ENCODE data around the gene SLC29A1. TPM values are rescaled to one million over a fixed set of nuclear protein-coding genes. Genes with fewer than 3 reads are reported as not detected.
A peak's percentile ranks its signal among the peaks of the same experiment; 100 is the strongest.
"Not testable (repeated sequence)": the region's sequence is repeated elsewhere in the genome, so short reads cannot be mapped to it uniquely, and the experiment has no call there.

SLC29A1 gene
- total RNA-seq, 1 donor from 2014 or later = 17.3 TPM

DNA sequence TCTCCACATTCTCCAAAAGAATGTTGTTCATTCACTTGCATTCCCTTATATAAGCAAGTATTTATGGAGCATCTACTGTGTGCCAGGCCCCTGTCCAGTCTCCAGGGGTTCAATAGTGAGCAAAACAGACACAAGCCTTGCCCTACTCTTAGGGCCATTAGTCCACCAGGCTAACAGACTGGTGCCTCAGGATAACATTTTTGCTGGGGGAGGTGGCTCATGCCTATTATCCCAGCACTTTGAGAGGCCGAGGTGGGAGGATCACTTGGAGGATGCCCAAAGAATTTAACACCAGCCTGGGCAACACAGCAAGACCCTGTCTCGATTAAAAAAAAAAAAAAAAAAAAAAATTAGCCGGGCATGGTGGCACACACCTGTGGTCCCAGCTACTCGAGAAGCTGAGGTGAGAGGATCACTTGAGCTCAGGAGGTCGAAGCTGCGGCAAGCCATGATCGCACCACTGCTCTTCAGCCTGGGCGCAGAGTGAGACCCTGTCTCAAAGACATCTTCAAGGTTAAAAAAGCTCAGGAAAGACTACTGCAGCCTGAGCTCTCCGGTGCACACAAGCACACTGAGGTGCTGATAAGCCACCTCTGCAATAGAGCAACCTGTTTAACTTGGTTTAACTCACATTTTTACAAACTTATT lies 44.8 kb upstream of the SLC29A1 start:
- ChIA-PET CTCF (no interaction called here), POLR2A (no interaction called here)
- no peak for ATAC-seq (ENCODE audit: low read depth)
- peaks cover 12% of the 10 kb centered on the region for H3K4me1 Mint-ChIP-seq
- H3K27me3 Mint-ChIP-seq = no peaks in the 10 kb centered on the region
- H3K9me3 Mint-ChIP-seq = no peaks in the 10 kb centered on the region
- peak overlapping the region; percentile 5 for H3K4me3 Mint-ChIP-seq
- intact Hi-C loops (cut with micrococcal nuclease) = no loop called here
- DNase-seq = no peak
- TF ChIP-seq, protein P1, sequence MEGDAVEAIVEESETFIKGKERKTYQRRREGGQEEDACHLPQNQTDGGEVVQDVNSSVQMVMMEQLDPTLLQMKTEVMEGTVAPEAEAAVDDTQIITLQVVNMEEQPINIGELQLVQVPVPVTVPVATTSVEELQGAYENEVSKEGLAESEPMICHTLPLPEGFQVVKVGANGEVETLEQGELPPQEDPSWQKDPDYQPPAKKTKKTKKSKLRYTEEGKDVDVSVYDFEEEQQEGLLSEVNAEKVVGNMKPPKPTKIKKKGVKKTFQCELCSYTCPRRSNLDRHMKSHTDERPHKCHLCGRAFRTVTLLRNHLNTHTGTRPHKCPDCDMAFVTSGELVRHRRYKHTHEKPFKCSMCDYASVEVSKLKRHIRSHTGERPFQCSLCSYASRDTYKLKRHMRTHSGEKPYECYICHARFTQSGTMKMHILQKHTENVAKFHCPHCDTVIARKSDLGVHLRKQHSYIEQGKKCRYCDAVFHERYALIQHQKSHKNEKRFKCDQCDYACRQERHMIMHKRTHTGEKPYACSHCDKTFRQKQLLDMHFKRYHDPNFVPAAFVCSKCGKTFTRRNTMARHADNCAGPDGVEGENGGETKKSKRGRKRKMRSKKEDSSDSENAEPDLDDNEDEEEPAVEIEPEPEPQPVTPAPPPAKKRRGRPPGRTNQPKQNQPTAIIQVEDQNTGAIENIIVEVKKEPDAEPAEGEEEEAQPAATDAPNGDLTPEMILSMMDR (IDR thresholded peaks at IDR 0.05) = no peak
- peak overlapping the region; percentile 8 for H3K27ac Mint-ChIP-seq
- no peaks in the 10 kb centered on the region for H3K36me3 Mint-ChIP-seq (ENCODE audit: low read depth)

DNA sequence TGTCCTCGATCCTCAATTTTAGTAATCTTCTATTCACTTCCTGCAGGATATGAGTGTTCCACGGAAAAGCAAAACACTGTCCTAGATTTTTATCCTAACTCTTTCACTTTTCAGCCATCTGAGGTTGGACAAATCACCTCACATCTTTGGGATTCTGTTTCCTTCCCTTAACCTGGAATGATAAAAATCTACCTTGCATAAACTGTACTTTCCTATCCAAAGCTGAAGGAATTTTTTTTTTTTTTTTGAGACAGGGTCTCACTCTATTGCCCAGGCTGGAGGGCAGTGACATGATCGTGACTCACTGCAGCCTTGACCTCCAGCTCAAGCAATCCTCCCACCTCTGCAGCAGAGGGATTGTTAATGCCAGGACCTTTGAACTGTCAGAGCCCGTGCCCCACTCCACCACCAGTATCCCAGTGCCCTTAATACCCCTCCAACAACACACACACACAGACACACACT lies 44.3 kb upstream of the SLC29A1 start:
- CTCF ChIA-PET = no interaction called here
- no peaks in the 10 kb centered on the region for H3K36me3 Mint-ChIP-seq (ENCODE audit: low read depth)
- no peak overlapping the region for H3K4me3 Mint-ChIP-seq
- no peak for DNase-seq
- H3K27me3 Mint-ChIP-seq = no peaks in the 10 kb centered on the region
- TF ChIP-seq, protein P1 (IDR thresholded peaks at IDR 0.05) = no peak
- POLR2A ChIA-PET = no interaction called here
- peaks cover 12% of the 10 kb centered on the region for H3K4me1 Mint-ChIP-seq
- H3K9me3 Mint-ChIP-seq = no peaks in the 10 kb centered on the region
- no peak overlapping the region for H3K27ac Mint-ChIP-seq
- intact Hi-C loops (cut with micrococcal nuclease) = no loop called here
- no peak for ATAC-seq (ENCODE audit: low read depth)

DNA sequence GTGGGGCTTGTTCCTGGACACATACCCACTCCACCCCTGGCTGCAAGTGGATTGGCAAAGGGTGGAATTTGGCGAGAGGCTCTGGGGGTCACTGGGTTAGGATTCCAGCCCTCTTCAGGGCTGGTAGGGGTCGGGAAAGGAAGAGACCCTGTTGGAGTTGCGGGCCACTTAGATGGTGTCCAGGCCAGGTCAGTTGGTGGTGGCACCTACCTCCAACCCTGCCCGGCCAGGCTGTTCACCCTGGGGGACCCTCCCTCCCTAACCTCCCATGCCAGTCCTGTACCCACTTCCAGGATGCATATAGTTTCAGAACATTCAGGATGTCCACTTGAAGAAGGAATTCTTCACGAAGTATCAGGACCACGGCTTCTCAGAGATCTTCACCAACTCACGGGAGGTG lies 43.7 kb upstream of the SLC29A1 start:
- Mint-ChIP-seq H3K36me3 (ENCODE audit: low read depth) (no peaks in the 10 kb centered on the region), H3K27ac (no peak overlapping the region), H3K27me3 (no peaks in the 10 kb centered on the region), H3K9me3 (no peaks in the 10 kb centered on the region), H3K4me3 (no peak overlapping the region), H3K4me1 (peaks cover 12% of the 10 kb centered on the region)
- POLR2A ChIA-PET = no interaction called here
- CTCF ChIA-PET = no interaction called here
- ATAC-seq (ENCODE audit: low read depth) = no peak
- DNase-seq = no peak
- intact Hi-C loops (cut with micrococcal nuclease) = no loop called here
- TF ChIP-seq, protein P1 (IDR thresholded peaks at IDR 0.05) = no peak

DNA sequence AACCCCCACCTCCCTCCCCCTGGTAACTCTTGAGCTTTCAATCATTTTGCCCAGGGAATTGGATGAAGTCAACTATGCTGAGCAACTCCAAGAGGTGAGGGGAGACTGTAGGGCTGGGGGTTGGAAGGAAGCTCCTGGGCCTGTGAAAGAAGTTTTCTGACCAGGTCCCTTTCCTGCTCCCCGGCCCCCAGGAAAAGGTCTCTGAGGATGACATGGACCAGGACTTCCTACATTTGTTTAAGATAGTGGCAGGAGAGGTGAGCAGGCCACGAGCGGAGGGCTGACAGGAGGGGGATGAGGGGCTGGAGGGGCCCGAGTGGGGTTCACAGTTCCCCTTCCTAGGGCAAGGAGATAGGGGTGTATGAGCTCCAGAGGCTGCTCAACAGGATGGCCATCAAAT lies 43.0 kb upstream of the SLC29A1 start:
- Mint-ChIP-seq H3K27ac (no peak overlapping the region), H3K9me3 (no peaks in the 10 kb centered on the region), H3K4me1 (peaks cover 12% of the 10 kb centered on the region), H3K27me3 (no peaks in the 10 kb centered on the region), H3K4me3 (no peak overlapping the region), H3K36me3 (ENCODE audit: low read depth) (no peaks in the 10 kb centered on the region)
- ChIA-PET POLR2A (no interaction called here), CTCF (no interaction called here)
- ATAC-seq (ENCODE audit: low read depth) (no peak), DNase-seq (no peak)
- intact Hi-C loops (cut with micrococcal nuclease) = no loop called here
- TF ChIP-seq, protein P1 (IDR thresholded peaks at IDR 0.05) = no peak

DNA sequence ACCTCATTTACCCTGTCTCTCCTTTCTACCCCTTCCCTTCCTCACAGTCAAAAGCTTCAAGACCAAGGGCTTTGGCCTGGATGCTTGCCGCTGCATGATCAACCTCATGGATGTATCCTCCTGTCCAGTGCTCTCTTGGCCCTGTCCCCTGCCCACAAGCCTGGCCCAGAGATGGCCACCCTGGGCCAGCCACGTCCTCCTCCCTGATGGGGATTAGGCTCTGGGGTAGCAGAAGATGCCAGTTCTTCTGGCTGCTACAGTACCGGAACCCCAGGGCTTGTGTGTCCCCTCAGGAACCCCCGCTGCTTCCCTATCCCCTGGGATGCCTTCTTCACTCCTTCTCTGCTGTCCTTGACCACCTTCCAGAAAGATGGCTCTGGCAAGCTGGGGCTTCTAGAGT lies 42.5 kb upstream of the SLC29A1 start:
- no peak for ATAC-seq (ENCODE audit: low read depth)

DNA sequence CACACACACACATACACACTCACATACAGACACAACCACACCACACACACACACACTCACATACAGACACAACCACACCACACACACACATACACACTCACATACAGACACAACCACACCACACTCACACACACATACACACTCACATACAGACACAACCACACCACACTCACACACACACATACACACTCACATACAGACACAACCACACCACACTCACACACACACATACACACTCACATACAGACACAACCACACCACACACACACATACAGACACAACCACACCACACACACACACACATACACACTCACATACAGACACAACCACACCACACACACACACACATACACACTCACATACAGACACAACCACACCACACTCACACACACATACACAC lies 41.6 kb upstream of the SLC29A1 start:
- POLR2A ChIA-PET; H3K4me1 Mint-ChIP-seq; ATAC-seq (ENCODE audit: low read depth); H3K36me3 Mint-ChIP-seq (ENCODE audit: low read depth); DNase-seq; intact Hi-C loops (cut with micrococcal nuclease); H3K9me3 Mint-ChIP-seq; H3K4me3 Mint-ChIP-seq; H3K27me3 Mint-ChIP-seq; CTCF ChIA-PET; H3K27ac Mint-ChIP-seq: not testable (repeated sequence)

More for the DNA sequence above, 42.5 kb upstream of the SLC29A1 start:
- TF ChIP-seq, protein P1 (IDR thresholded peaks at IDR 0.05) = no peak
- Mint-ChIP-seq H3K4me1 (peaks cover 12% of the 10 kb centered on the region), H3K4me3 (no peak overlapping the region), H3K27ac (no peak overlapping the region), H3K9me3 (no peaks in the 10 kb centered on the region), H3K36me3 (ENCODE audit: low read depth) (no peaks in the 10 kb centered on the region), H3K27me3 (peaks cover 1% of the 10 kb centered on the region)
- ChIA-PET CTCF (no interaction called here), POLR2A (no interaction called here)
- intact Hi-C loops (cut with micrococcal nuclease) = no loop called here
- no peak for DNase-seq

All from activated B cell treated with CpG ODN at 0.5 μM for 24 hours (primary cell).